Activated gamma-delta T cell treated with Interleukin-2 at 50 U/mL for 16 hours (primary cell): Measurements from ENCODE around the gene ALPI.
"Not testable (repeated sequence)": the region's sequence is repeated elsewhere in the genome, so short reads cannot be mapped to it uniquely, and the experiment has no call there.

Source experiments
- DNase-seq: peaks from one replicate; pipeline ENCODE4 v3.0.0-alpha.2; 2020

The ALPI gene

DNA sequence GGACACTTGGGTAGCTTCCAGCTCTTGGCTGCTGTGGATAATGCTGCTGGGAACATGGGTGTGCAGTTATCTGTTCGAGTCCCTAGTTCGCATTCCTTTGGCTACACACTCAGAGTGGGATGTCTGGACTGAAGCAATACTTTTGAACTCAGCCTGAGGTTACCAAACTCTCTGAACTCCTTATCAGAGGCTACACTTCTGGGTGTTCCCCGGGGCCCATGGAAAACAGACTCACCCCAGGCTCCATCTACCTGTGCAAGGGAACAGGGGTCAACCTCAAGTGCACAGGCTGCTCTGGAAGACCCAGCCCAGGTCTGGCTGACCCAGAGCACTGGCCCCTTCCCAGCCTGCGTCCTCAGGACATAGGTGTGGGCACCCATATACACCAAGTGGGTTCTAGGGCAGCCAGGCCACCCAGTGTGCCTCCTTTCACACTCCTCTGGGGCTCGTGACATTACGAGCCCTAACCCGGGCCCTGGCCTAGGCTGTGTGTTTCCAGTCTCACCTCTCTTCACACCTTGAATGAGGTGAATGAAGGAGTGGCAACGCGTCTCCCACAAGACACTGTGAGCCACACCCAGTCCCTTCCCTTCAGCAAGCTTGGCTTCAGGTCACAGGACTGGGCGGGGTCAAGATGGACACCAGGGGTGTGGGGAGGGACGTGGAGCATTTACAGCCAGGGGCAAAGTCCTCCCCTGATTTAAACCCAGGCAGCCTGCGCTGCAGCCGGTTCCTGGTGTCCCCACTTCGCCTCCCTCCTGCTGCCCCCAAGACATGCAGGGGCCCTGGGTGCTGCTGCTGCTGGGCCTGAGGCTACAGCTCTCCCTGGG lies at the start of gene ALPI:
Gene ALPI, plus strand, starts transcription at position 728 of the 830 bp plus-strand sequence. Its CDS starts 47 bp downstream, at position 775.
- DNase-seq: no peak

DNA sequence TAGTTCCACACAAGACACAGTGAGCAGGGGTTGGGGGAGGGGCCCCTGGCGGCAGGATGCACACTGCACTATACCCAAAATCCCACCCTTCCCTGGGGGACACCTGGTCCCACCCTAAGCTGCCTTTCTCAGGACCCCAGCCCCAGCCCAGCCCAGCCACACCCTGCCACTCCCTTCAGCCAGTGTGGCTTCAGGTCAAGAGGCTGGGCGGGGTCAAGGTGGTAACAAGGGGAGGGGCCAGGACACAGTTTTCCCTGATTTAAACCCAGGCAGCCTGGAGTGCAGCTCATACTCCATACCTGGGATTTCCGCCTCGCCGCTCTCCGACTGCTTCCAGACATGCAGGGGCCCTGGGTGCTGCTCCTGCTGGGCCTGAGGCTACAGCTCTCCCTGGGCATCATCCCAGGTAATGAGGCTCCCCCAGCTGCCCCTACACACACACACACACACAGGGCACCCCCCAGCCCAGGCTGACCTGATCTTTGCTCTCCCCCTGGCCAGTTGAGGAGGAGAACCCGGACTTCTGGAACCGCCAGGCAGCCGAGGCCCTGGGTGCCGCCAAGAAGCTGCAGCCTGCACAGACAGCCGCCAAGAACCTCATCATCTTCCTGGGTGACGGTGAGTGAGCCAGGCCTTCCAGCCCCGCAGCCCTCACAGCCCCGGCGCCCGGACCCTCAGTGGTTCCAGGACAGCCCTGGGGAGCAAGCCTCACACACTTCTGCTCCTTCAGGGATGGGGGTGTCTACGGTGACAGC lies 49.2 kb upstream of the ALPI start, which contains the start of gene ALPG:
Gene ALPG, plus strand, starts transcription at position 289 of the 755 bp plus-strand sequence. Its CDS starts 51 bp downstream, at position 340.
- DNase-seq: no peak

DNA sequence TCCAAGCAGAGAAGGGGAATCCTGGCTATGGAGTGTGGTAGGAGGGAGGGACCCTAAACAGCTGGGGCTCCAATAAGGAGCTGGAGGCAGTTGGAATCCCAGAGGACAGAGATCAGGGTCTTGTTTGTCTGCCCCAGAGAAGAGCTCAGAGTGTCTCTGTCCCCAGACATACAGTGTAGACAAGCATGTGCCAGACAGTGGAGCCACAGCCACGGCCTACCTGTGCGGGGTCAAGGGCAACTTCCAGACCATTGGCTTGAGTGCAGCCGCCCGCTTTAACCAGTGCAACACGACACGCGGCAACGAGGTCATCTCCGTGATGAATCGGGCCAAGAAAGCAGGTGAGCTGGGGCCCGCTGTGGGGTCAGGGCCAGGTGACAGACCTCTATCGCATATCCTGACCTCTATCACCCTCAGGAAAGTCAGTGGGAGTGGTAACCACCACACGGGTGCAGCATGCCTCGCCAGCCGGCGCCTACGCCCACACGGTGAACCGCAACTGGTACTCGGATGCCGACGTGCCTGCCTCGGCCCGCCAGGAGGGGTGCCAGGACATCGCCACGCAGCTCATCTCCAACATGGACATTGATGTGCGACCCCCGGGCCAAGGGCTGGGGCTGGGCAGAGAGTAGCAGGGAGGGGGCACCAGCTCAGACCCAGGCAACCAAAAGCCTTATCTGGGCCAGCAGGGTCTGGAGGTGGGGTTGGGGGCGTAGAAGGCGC lies 48.4 kb upstream of the ALPI start:
- not testable (repeated sequence) for DNase-seq

DNA sequence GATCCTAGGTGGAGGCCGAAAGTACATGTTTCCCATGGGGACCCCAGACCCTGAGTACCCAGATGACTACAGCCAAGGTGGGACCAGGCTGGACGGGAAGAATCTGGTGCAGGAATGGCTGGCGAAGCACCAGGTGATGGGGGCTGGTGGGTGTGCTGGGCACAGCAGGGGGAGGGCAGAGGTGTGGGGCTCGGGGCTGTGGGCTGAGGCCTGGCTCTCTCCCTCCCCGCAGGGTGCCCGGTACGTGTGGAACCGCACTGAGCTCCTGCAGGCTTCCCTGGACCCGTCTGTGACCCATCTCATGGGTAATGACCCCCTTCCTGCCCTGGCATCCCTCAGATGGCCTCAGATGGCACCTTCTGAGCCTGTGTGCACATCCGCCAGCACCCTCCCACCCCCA lies 47.7 kb upstream of the ALPI start:
- DNase-seq: not testable (repeated sequence)

DNA sequence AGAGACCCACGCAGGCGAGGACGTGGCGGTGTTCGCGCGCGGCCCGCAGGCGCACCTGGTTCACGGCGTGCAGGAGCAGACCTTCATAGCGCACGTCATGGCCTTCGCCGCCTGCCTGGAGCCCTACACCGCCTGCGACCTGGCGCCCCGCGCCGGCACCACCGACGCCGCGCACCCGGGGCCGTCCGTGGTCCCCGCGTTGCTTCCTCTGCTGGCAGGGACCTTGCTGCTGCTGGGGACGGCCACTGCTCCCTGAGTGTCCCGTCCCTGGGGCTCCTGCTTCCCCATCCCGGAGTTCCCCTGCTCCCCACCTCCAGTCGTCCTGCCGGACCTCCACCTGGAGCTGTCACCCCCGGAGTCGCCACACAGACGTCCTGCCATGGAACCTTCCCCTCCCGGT lies 46.3 kb upstream of the ALPI start:
- DNase-seq: not testable (repeated sequence)

DNA sequence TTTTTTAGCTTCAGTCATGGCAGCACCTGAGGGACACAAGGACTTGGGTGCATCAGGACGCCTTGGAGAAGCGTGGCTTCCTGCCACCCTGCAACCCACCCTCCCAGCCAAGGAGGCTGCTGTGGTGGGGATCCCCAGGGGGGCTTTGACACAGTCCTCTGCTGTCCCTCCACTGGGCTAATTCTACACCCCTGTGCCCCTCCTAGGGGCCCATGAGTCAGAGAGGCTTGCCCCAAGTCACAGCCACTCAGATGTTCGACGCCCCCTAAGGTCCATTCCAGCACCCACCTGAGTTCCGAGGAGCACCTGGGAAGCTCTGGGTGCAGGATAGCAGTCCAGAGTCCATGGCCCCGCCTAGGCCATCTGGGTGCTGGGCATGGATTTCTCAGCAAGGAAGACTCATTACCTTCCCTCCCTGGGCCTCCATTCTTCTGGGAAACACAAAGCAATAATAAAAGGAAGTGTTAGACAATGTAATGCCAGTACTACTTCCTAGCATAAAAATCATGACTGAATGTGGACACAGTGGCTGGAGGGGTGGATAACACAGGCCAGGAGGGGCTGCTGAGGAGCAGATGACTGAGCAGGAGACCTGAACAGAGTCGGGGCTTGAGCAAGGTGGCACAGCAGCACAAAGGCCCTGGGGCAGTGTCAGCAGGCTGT lies 45.6 kb upstream of the ALPI start:
- DNase-seq: no peak

DNA sequence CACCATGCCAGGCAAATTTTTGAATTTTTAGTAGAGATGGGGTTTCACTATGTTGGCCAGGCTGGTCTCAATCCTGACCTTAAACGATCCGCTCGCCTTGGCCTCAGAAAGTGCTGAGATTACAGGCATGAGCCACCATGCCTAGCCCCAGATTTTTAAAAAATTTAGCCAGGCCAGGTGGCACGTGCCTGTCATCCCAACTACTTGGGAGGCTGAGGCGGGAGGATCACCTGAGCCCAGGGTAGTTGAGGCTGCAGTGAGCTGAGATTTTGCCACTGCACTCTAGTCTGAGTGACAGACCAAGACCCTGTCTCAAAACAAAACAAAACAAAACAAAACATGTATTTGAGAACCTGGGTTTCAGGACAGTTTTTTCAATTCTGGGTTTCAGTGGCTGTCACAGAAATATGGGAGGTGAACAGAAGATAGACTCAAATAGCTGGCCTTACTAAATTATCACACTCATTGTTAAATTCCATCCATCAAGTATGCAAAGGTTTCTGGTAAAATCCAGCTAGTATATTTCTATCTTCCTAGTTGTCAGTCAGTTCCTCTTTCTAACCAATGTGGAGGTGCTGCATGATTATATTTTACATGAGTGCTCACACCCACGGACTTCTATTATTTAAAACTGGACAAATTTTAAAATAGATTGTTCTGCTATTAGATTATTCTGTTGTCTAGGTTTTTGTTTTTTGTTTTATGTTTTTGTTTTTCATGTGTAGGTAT lies 43.9 kb upstream of the ALPI start:
- no peak for DNase-seq

DNA sequence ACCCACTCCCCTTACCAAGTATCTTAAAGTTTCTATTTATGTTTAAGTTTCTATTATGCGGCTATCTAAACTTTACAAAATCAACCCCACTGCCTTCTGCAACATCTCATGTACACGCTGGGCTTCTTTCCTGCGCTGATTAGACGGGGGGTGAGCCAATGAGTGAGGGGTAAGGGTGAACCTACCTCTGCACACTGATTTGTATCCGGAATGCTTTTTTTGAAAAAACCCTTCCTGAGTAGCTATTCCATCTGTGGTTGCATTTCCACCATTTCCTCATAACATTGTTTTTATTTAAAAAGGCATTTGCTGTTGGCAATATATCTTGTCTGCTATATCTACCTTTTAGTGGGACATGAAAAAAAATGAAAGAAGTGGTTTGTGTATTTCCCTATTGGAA lies 43.0 kb upstream of the ALPI start:
- DNase-seq: no peak

DNA sequence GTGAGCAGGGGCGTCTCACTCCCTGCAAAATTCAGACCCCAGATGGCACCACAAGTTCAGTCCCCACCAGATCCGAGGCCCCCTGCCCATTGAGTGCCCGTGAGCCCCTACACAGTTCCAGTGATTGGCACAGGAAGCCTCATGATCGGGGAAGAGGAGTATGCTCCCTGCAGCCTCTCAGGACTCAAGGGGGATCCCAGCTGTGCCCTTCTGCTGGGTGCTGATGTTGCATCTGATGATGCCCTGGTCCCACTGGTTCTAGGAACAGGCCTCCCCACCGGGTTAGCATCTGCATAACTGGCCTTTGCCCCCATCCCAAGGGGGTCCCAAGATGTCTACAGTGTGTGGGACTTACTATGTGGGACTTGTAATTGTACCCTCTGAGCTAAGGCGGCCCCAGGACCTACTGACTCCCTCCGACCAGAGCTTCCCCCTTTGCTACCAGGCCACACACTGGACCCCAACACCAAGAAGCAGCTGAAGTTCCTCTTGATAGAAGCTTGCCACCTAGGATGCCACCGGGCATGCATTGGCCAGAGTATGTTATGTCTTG lies 40.7 kb upstream of the ALPI start:
- DNase-seq: no peak

DNA sequence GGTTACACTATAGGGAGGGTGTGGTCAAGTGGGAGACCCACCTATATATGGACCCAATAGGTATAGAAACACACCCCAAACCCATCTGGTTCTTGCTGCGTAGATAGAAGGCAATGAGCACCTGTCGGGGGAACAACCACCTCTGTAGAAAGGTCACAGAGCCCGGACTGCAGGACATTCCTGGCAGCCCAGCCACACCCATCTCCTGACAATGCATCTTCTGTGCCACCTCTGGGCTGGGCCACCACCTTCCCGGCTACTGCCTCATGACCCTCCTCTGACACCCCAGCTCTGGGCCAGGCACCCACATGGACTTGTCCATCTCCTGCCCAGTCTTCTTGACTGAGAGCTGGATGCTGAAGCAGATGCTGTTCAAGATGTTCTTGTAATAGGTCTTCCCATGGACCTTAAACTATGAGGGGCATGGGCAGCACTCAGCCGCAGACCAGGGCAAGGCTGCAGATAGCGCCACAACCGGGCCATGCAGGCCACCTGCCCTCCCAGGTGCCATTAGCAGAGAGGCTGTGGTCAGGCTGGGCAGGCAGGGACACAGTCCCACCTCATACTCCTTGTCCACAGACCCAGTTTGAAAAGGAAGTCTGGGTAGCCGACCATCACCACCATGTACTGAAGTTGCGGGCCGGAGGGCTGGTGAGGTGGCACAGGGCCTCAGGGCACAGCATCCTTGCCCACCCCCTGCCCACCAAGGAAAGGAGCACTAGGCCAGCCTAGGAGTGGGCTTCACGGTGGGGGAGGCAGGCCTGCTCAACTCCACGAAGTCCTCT lies 40.0 kb upstream of the ALPI start:
- no peak for DNase-seq

DNA sequence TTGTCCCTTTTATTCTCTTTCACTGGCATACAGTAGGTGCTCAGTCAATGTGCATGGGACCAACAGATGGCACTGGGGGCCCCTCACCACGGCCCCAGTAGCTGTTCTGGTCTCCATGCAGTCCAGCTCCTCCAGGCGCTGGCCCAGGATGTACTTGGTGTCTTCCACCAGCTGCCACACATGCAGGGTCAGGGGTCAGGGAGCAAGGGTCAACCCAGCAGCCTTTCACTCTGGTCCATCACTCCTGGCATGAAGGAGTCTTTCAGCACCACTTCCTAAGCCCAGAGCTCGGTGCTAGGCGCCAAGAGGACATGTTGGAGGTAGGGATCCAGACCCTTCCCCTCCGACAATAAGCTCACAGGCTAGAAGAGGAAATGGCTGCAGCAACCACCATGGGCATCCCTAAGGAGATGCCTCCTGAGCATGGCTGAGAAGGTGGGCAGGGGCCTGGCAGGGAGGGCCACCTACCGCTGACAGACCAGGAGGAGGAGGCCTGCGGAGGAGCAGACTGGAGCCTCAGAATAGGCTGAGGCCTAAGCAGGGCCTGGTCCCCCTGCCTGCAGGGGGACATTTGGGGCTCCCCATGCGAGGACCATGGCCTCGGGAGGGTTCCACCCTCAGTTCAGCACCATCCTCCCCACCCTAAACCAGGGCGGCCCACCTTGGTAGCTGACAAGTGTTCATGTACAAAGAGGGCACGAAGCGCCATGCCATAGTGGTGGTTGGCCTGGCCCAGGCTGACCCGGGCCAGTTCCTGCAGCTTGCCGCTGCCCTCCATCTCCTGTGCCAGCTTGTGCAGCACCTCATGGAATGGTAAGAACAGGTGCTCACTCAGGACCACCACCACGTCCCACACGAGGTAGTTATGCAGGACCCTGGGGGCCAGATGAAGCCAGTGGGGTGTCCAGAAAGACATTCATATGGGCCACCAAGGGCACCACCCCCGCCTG lies 39.2 kb upstream of the ALPI start:
- DNase-seq: no peak

DNA sequence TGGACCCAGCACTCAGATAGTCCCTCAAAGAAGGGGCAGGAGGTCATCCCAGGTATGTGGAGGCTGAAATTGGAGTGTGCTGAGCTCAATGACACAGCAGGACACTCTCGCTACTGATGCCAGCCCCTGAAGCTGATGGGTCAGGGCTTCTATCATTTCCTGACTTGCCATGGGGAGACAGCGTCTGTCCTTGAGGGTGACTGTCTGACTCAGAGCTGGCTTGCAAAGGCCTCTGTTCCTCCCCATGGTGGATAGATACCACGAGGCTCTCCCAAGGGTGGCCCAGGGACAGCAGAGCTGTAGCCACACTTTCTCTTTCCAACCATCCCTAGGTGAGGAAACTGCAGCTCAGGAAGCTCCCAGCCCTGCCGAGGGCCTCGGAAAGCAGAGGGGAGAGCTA lies 38.5 kb upstream of the ALPI start:
- no peak for DNase-seq

DNA sequence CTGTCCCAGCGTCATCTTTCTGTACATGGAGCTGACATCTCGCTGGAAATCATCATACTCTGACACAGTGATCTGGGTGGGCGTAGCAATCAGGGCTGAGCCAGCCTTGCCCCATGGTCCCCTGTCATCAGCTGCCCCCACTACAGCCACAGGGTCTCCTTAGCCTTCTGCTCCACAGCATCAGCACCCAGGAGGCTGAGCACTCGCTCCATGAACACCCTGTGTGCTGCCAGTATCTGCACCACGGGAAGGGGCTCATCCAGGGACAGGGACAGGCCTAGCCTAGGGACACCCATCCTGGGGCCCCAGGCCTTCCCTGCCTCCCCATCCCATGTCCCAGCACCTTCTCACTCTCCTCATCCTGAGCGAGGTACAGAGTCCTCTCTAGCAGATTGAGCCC lies 37.9 kb upstream of the ALPI start:
- no peak for DNase-seq

DNA sequence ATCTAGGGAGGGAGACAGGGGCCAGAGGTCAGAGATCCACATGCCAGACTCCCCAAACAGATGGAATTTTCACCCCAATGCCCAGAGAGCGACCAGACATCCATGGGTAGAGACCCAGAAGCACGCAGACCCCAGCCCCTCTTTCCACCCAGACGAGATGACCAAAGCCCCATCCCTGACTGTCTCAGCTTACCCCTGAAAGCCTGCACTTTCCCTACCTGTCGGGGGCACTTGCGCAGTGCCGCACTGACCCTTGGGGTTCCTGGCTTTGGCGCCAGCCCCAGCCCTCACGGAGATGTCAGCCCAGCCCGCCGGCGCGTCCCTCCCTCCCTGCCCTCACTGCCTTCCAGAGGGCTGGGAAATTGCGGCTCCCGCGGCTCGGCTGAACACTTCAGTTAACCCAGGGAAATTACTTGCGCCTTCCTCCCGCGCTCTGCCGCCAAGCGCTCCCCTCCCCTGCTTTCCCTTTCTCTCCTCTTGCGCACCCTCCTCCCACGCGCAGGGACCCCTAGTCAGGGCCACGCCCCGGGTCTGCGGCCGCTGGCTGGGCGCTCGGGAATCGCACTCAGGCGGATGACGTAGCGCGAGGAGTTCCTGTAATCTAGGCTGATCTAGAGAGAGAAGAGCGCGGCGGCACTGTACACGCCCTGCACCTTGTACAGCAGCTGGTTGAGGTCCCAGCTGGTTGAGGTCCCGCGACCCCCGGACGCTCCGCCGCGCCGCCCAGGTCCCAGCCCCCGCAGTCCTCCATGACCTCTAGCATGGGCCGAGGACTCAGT lies 37.3 kb upstream of the ALPI start:
- DNase-seq: no peak

DNA sequence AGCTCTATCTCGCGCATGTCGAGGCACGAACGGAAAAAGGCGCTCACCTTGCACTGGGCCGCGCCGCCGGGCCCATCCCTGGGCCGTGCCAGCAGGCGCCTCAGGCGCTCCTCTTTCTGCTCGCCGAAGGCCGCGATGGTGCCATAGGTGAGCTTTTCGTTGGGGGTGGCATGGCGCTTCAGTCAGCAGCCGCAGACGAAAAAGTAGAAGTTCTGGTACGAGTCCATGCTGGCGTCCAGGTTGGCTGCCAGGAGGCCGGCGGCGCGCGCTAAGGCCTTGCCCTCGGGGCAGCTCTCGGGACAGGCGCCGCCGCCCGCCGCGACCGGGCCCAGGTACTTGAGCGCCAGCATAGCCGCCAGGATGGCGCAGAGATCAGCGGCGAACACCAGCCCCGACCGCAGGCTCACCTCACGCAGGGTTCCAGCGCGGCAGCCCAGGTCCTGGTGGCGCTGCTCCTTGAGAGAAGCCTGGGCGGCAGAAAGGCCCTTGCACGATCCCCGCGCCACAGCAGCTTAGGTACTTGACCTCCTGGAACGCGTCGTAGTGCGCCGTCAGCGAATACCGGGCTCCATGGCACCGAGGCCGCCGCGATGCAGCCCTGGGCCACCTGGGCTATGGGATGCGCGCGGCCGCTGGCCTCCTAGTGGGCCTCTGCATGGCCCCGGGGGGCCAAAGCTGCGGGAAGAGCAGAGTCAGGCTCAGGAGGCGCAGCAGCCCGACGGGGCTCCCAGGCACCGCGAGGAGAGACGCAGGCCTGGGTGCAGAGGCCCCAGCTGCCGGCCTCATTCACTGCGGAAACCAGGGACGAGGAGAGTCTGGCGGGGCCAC lies 36.5 kb upstream of the ALPI start:
- no peak for DNase-seq

DNA sequence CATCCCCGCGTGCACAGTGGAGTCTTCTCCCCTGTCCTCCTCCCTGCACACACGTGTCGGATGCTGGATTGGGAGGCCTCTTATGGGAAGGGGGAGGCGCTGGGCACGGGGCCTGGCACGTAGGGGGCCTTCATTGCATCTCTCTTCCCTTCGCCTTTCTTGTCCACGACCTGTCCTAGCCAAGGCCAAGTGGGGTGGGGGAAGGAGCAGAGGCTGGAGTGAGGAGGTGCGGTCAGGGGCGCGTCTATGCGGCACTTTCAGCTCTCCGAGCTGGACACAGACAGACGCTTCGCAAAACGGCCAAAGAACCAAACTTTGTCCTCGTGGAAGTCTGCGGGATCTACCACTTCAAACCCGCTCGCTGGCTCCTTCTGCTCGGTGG lies 35.9 kb upstream of the ALPI start:
- no peak for DNase-seq

DNA sequence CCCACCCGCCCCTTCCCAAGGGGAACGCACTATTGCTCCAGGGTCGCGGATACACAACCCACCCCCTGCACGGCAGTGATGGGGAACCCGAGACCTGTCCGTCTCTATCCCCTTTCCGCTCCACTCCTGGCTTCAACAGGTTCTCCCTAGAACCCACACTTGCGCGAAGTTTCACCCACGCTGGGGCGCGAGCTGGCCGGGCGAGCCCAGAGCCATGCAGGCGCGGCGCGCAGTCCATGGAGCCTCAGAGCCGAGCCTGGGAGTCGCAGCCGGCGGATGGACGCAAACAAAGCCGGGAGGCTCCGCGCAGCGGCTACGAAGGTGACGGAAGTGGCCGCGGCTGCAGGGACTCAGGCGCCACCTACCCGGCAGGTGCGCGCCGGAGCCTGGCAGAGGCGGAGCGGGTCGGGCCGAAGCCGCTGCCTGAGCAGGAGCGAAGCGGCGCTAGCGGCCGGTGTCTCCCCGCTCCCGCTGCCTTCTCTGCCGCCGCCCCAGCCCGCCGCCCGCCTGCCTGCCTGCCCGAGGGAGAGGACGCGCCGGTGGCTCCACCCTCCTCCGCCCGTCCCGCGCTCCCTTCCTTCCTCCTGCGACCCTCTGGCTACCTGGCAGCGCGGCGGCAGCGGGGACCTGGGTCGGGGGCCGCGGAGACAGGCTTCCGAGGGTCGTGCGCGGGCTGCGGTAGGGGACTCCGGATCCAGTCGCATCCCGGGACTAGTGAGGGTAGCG lies 35.3 kb upstream of the ALPI start:
- no peak for DNase-seq
